Skeletal muscle cell (primary cell): ENCODE measurements around the gene SH2D4B.

ENCODE experiments used
- DNase-seq: peaks from one replicate; pipeline ENCODE4 v3.0.0-alpha.2; 2010; ENCODE audit warnings: low read depth
- H3K4me3 ChIP-seq: 2 replicates; pipeline ENCODE4 v1.5.1; 2011; ENCODE audit warnings: low read depth, mild to moderate bottlenecking, control low read depth, low read length, moderate library complexity

The SH2D4B gene

DNA sequence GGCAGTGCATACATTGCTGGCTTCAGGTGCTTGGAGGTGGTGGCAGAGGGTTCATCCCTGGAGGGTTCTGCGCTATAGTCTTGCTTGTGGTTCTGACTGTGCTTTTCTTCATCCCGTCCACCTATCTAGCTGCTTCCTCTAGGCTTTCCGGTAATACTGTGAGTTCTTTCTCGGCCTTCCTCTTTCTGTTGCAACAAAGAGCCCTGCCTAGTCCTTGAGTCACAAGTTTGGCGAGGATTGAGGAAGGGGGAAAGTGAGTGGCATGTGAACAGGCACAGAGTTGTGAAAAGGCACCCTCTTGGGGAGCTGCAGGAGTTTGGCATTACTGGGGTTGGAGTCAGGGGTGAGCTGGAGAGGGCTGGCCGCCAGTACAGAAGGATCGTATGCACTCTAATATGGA lies 123.0 kb downstream of the SH2D4B start:
- DNase-seq: no peak

DNA sequence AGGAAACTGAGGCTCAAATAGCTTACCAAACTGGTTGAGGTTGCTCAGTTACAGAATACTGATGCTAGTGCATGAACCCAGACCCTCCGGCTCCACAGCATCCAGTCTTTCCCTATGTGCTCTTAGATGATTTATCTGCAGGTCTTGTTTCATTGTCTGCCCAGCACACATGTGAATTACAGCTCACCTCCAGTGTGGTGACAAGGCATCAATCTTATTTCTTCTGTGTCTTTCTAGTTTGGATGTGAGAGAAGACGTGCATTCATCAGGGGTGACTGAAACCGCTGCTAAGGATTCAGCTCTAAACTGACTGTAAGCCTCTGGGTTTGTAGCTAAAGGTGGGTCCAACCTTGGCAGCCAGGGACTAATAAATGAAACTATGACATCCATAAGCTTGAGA lies 123.8 kb downstream of the SH2D4B start:
- no peak for DNase-seq
- no peak overlapping the region for H3K4me3 ChIP-seq

More for the DNA sequence above, 123.0 kb downstream of the SH2D4B start:
- no peak overlapping the region for H3K4me3 ChIP-seq

DNA sequence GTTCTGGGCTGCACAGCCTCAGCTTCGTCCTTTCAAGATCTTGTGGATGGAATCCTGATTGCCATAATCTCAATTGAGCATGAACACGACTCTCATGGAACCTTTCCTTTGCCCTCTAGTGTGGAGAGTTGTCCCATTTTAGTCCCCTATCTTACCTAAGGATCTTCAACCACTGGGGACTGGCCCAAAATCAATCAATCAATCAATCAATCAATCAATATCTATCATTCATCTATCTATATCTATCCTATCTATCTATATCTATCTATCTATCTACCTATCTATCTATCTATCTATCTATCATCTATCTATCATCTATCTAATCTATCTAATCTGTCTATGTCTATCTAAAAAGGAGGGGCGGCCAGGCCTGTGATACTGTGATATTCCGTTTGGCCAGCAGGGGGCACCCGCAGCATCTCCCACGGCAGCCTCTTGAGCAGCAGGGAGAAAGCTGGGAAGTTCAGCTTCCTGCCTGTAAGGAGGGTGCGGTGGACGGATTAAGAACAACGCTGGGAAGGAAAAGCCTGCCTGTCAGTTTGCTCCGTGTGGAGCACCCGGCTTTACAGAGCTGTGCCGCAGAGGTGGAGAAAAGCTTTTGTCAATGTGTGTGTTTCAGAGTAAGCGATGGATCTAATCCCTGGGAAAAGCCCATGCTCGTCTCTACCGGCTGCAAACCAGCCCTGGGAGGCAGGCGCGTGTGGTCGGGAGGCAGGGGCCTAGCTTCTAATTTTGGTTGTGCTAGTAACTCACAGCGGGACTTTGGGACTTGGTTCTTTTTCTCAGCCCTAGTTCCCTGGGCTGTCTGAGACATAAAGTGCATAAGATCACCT lies 124.9 kb downstream of the SH2D4B start:
- DNase-seq: peak; percentile 39
- peak overlapping the region; percentile 32 for H3K4me3 ChIP-seq

DNA sequence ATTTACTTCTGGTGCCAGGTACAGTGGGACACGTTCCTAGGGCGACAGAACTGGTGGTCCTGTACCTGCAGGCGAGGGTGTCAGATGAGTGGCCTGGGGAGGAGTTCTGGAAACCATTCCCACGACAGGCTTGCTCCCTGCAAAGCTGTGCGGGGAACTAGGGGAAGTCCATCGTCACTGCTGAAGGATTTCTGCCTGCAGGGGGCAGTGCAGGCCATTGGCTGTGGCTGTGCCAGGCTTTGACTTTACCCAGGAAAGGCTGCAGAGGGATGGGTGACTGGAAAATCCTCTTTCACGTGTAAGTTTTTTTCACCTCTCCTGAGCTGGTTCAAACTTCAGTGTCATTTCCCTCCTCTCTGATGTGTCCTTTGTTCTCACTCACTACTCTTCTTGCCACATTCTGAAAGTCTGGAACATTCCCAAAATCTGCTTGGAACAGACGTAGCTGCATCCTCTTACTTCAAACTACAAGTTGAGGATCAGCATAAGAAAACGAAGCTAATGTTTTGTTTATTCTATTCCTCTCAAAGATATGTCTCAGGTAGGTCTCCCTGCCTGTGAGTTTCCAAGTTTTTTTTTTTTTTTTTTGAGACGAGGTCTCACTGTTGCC lies 126.5 kb downstream of the SH2D4B start:
- DNase-seq: no peak
- H3K4me3 ChIP-seq: no peak overlapping the region

DNA sequence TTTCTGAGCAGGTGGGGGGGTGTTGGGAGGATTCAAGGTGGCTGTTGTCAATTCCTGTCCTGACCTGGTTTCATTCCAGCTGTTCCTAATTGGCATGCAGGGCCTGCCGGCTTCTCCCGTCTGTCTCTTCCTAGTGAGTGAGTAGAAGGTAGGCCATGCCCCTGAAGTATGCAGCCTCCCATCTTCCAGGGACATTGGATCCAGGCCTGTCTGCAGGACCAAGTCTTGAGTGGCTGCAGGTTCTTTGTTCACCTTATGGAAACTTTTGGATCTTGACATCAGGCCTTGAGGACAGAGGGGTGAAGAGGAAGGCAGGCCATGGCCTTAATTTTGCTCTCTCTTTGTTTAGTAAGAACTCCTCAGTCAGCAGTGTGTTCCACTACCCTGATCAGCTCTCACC lies 131.8 kb downstream of the SH2D4B start:
- H3K4me3 ChIP-seq: no peak overlapping the region
- no peak for DNase-seq

DNA sequence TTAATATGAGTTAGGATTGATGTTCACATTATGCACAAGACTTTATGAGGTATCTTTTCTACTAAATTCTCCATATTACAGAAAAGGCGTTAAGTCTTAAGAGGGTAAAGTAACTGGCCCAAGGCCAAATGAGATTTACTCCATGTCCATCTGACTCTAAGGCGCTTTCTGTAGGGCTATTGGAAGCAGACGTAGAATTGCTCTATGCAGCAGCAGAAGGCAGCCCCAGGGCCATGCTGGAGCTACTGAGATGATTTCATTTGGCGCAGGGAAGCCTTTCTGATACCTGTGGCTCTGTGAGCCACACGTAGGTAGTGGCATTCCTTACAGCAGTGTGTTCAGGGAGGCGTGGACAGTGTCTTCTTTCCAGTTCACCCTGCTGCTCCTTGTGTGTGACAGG lies 133.1 kb downstream of the SH2D4B start:
- H3K4me3 ChIP-seq: no peak overlapping the region
- no peak for DNase-seq

DNA sequence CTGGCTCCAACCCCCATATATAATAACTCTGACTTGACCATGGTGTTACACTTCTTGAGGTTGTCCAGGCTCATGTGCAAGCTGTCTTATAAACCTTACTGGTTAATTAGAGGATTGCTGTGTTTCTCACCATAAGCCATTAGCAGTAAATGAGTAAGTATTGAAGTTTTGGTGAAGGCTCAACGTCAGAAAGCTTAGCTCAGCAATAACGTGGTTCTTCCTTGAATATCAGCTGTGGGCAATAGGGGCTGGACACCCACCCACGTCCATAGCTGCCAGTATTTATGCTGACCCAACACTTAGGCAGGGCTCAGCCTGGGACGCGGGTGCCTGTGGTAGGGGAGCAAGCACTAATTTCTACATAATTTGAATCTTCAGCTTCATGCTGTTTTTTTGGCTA lies 134.1 kb downstream of the SH2D4B start:
- DNase-seq: no peak
- no peak overlapping the region for H3K4me3 ChIP-seq

DNA sequence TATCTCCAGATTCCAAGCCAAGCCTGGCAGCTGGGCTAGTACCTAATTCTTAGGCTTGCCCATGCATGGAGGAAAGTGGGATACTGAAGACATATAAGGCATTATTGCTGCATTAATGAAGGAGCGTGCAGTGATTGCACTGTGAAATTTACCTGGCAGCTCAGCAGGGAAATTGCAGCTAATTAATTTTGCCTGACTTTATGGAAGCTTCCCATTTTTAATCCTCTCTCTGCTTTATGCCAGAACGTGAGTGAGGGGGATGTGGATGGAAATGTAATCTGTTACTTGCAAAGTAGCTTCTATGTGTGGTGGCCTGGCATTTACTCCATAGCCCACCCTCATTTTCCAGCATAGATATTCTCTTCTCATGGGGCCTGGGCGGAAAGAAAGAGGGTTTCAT lies 134.9 kb downstream of the SH2D4B start:
- DNase-seq: no peak
- H3K4me3 ChIP-seq: no peak overlapping the region

DNA sequence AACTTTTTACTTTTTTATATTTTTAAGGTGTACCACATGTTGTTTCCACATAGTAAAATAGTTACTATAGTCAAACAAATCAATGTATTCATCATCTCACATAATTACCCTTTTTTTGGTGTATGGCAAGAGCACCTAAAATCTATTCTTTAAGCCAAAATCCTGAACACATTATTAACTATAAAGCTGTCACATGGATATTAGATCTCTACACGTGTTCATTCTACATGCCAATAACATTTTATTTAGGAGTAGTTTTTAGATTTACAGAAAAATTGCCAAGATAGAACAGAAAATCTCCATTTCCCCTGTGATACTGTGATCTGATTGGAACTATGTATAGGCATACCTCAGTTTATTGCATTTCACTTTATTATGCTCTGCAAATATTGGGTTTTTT lies 137.1 kb downstream of the SH2D4B start:
- no peak overlapping the region for H3K4me3 ChIP-seq
- no peak for DNase-seq

DNA sequence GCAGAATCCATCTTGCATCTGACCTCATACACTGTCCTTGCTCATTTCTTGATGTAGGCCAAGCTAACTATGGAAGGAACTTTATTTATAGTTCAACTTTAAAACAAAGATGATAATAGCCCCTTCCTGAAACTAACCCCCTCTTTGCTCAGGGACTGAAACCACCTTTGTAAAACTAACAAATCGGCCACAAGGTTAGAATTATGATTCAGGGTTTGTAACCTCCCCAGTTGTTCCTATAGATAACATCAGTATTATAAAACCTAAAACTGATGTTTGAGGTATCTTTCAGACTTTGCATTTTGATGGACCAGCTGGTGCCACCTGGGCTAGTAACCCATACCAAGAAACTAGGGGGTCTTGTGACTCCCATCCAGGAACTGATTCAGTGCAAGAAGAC lies 143.4 kb downstream of the SH2D4B start:
- DNase-seq: no peak
- H3K4me3 ChIP-seq: no peak overlapping the region

DNA sequence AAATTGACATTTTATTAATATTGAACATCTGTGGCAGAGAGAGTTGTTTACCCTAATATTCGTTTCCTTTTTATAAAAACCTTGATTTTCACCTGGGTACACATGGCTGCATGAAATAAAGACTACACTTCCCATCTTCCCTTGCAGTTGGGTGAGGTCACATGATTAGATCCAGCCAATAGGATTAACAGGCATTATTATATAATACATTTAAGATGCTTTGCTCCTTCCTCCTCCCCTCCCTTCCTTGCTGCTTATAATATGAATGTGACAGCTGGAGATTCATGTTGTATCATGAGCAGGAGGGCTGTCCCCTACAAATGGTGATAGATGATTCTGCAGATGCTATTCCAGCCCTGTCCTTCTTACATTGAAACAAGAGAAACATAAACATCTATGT lies 146.6 kb downstream of the SH2D4B start:
- H3K4me3 ChIP-seq: no peak overlapping the region
- DNase-seq: no peak

DNA sequence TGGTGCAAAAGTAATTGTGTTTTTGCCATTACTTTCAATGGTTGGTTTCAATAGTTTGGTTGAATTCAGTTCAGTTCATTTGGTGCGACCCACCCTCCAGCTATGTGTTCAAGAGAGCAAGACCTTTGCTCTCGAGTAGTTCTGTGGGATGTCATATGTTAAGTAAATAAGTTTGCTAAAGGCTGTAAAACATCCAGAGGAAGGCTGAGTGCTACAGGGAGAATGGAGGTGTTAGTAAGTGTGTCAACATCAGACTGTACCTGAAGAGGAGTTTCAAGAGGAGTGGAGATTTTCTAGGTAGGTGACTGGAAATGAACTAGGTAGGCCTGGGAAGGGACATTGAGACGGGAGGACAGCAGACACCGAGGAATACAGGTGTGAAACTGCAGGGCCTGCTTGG lies 147.7 kb downstream of the SH2D4B start:
- H3K4me3 ChIP-seq: no peak overlapping the region
- DNase-seq: no peak

DNA sequence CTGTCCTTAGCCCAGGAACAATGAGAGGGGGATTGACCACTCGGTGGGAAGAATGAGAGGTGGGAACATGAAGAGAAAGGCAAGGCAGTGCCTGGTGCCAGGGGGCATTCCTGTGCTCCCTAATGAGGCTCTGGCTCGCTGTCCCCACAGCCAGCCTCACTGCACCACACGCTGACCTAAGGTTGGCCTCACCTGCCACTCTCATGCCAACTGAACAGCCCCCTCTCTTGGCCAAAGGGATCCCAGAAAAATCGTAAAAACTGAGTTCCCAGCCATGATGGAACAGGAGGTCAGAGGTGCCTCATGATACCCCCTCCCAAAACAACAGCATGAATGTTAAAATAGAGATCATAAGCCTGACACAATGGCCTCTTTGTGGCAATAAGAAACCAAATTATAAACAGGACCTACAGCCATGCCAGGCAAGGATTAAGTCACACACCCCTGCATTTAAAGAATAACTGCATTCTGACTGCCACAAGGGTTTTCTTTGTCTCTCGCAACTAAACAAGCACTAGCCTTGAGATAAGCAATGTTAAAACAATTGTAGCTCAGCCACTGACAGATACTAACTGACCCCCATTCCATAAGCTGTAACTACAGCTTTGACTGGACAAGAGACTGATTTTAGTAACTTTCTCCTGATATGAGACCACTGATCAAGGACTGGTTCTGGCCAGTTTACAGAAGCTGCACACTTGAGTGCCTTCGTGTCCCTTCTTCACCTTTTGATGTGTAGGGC lies 149.2 kb downstream of the SH2D4B start:
- no peak for DNase-seq
- no peak overlapping the region for H3K4me3 ChIP-seq

DNA sequence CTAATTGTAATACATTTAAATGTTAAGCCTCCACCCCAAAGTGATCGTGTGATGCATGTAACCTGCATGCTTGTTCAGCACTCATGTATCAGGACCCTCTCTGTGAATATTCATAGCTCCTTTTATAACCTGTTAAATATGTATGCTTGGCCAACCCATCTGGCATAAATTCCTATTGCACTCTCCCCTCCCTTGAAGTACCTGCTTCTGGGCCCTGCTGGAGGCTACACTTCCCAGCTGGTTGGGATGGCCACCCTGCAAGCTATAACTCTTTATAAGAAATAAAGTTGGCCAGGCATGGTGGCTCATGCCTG lies 149.7 kb downstream of the SH2D4B start:
- DNase-seq: no peak
- no peak overlapping the region for H3K4me3 ChIP-seq

DNA sequence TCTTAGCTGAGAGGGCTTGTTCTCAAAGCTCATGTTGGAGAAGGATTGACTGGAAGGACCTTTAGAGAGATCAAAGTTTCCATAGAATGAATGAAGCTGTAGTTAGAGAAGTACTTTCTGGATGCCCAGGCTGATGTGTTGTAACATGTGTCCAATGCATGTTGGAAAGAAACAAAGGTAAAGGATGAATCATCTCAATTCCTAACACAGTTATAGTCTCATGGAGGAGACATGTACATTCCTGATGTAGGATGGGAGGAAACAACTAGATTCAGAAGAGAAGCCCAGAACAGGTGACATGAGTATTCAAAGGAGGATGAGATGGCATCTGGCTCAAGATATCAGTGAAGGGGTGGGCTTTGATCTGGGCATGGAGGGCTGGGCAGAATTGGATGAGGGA lies 152.7 kb downstream of the SH2D4B start:
- H3K4me3 ChIP-seq: no peak overlapping the region
- DNase-seq: no peak

DNA sequence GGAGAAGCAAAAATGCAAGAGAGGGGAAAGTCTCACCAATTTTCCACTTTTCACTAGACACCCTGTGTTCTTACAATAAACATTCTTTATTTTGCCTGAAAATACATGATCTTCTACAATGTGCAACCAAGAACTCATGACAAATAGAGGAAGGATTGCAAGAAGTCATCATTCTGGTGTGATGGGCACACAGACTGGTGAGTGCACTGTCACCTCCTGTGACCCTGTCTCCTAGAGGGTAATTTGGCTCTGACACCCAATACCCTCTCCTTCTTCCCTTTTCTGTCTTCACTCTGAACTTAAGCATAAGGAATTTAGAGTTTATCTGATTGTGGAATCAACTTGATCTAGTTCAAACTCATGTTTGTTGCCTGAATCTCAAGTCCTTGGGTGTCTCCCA lies 153.7 kb downstream of the SH2D4B start:
- DNase-seq: no peak
- H3K4me3 ChIP-seq: no peak overlapping the region

DNA sequence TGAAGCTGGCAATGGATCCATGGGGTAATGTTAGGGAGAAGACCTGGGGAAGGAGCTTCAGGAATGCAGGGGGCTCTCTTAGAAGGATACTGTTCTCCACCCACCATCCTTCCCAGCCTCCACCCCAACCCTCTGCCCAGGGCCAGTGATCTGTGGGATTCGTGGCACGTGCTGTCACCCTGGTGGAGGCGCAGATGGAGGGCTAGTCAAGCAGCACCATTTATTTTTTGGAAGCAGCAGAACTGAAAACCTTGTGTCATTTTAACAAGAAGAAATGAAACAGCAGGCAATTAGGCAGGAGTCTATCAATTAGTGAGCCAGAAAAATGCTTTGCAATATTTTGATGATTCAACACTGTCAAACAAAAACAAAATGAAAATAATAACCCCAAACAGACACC lies 155.9 kb downstream of the SH2D4B start:
- DNase-seq: no peak
- H3K4me3 ChIP-seq: no peak overlapping the region

DNA sequence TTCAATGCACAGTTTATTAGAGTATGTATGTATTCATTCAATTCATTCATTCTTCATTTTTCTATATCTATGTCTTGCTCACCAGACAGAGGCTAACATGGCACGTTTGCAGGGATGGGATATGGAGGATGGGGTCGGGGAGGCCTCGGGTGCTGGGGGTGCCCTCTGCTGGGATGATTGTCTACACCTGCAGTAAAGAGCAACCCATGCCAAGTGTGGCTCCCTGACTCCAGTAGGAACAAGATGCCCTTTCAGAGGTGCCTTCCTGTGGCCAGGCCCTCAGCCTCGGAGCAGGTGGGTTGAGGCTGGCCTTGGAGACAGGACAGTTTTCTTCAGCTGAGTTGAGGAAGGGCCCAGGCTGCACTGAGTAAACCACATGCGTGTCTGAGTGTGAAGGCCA lies 157.2 kb downstream of the SH2D4B start:
- H3K4me3 ChIP-seq: no peak overlapping the region
- DNase-seq: no peak
